Peyer's patch (tissue), 4 donors: ENCODE results near the gene ITGB5. TPM values are rescaled to one million over a fixed set of nuclear protein-coding genes. Genes with fewer than 3 reads are reported as not detected.

Source experiments
- DNase-seq, 3 donors: peaks; one replicate each; pipeline ENCODE4 v3.0.0-alpha.2; 2017 to 2019
- H3K27ac ChIP-seq, 4 donors: fragments of 200-600 bp; sonication (generic); one replicate each; pipeline ENCODE4 v1.5.1; 2016 to 2019
- H3K27me3 ChIP-seq, 2 donors: fragments of 200-600 bp; sonication (generic); one replicate each; pipeline ENCODE4 v1.5.1; 2019
- H3K36me3 ChIP-seq, 3 donors: fragments of 200-600 bp; sonication (generic); one replicate each; pipeline ENCODE4 v1.5.1; 2016 to 2019
- H3K4me1 ChIP-seq, 4 donors: fragments of 200-600 bp; sonication (generic); one replicate each; pipeline ENCODE4 v1.5.1; 2016 to 2019
- H3K4me3 ChIP-seq, 4 donors: fragments of 200-600 bp; sonication (generic); 1 replicate in 3 of 4; 2 replicates in 1 of 4; pipeline ENCODE4 v1.5.1; 2016 to 2019; ENCODE audit warnings: mild to moderate bottlenecking in 1 of 4
- H3K9me3 ChIP-seq, 4 donors: fragments of 200-600 bp; sonication (generic); one replicate each; pipeline ENCODE4 v1.5.1; 2016 to 2019; ENCODE audit warnings: mild to moderate bottlenecking in 1 of 4
- POLR2A ChIP-seq, 2 donors: fragments of 450-650 bp; IDR thresholded peaks; one replicate each; pipeline ENCODE4 v1.5.1; 2017; ENCODE audit warnings: antibody characterized with exemption in 2 of 2, mild to moderate bottlenecking in 2 of 2, moderate library complexity in 2 of 2
- total RNA-seq, 4 donors: library from RNA; depleted of rRNA; stranded (reverse); fragments of >200 nt; gene quantifications; one replicate each; pipeline ENCODE4 v1.1.0, GENCODE V29; 2016
- TF ChIP-seq, protein P1 (sequence below), 6 experiments: fragments of 450-650 bp in 4 of 6; fragments of 200-600 bp in 2 of 6; sonication (generic) in 1 of 6; IDR thresholded peaks; one replicate each; pipeline ENCODE4 v1.5.1; 2017 to 2019; ENCODE audit warnings: antibody characterized with exemption in 6 of 6, mild to moderate bottlenecking in 3 of 6, moderate library complexity in 1 of 6

The ITGB5 gene
- total RNA-seq, 4 donors from 2014 or later: 79.5 to 143 (median 132) TPM

DNA sequence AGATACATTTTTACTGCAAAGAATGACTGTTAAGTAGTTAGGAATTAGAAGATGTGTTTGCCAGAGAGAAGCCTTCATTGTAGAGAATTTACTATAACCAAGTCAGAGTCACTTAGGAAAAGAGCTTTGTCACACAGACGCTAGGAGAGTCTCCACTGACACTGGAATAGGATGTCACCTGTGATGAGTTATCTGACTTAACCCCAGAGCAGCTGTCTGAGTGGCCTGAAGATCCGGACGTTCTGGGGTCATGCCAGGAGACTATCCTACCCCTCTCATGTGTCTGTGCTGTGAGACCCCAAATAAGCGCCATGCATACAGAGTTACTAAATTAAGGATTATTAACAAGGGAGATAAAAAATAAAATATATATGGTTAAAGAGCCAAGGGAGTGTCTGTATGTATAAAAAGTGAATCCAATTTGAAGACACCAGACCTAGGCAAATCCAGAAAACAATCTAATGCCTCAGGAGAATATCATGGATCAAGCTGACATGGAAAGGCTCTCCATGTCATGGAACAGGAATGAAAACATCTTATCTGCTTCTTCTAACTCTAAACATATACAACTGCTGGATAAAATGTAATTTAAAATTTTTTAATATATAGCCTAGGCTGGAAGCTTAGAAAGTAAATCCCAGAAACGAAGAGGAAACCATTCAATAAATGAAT lies 43.5 kb downstream of the ITGB5 start:
- TF ChIP-seq, protein P1, sequence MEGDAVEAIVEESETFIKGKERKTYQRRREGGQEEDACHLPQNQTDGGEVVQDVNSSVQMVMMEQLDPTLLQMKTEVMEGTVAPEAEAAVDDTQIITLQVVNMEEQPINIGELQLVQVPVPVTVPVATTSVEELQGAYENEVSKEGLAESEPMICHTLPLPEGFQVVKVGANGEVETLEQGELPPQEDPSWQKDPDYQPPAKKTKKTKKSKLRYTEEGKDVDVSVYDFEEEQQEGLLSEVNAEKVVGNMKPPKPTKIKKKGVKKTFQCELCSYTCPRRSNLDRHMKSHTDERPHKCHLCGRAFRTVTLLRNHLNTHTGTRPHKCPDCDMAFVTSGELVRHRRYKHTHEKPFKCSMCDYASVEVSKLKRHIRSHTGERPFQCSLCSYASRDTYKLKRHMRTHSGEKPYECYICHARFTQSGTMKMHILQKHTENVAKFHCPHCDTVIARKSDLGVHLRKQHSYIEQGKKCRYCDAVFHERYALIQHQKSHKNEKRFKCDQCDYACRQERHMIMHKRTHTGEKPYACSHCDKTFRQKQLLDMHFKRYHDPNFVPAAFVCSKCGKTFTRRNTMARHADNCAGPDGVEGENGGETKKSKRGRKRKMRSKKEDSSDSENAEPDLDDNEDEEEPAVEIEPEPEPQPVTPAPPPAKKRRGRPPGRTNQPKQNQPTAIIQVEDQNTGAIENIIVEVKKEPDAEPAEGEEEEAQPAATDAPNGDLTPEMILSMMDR (IDR thresholded peaks at IDR 0.05): no peak
- TF ChIP-seq POLR2A (IDR thresholded peaks at IDR 0.05): no peak
- Histone ChIP-seq H3K27me3 (no peaks in the 10 kb centered on the region), H3K4me3 (no peak overlapping the region), H3K4me1 (peaks cover 0 to 11% (median 0%) of the 10 kb centered on the region in 4 donors), H3K27ac (no peak overlapping the region), H3K36me3 (peaks cover 0 to 14% (median 0%) of the 10 kb centered on the region in 3 donors), H3K9me3 (no peaks in the 10 kb centered on the region)
- no peak for DNase-seq

DNA sequence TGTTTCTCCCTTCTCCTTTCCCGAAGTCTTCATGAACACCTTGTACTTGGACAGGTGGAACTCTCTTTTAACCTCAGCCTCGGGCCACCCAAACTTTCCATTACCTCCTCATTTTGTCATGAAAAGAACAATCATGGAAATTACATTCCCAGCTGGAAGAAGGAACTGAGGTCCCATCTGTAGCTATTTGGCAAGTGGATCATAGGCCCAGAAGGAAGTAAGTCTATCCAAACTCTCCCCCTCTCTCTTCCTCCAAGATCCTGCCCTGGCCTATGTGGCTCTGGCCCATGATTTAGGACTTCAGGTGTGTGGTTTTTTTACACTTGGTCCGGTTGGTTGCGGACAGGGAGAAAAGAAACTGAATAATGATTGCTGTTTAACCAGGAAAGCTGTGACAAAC lies 44.1 kb downstream of the ITGB5 start:
- no peaks in the 10 kb centered on the region for H3K27me3 ChIP-seq
- H3K36me3 ChIP-seq: peaks cover 0 to 14% (median 0%) of the 10 kb centered on the region in 3 donors
- TF ChIP-seq, protein P1 (IDR thresholded peaks at IDR 0.05): no peak
- TF ChIP-seq POLR2A (IDR thresholded peaks at IDR 0.05): no peak
- peaks cover 0 to 17% (median 0%) of the 10 kb centered on the region in 4 donors for H3K4me1 ChIP-seq
- DNase-seq: no peak
- no peak overlapping the region for H3K4me3 ChIP-seq
- no peak overlapping the region for H3K27ac ChIP-seq
- no peaks in the 10 kb centered on the region for H3K9me3 ChIP-seq

DNA sequence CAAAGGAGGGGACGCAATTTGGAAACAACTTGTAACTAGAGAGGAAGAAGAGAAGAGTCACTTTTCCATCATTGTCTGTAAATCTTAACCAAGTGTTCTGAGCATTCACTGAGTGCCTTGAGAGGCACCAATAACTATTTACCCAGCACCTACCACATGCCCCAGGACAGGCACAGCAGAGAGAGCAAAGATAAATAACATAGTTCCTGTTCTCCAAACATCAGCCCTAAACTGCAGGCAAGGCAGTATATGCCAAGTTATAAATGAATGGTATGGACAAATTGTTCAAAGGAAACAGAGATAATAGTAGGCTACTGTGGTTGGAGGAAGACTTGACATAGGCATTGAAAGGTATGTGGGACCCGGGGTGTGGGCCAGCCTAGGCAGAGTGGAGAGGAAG lies 45.6 kb downstream of the ITGB5 start:
- TF ChIP-seq, protein P1 (IDR thresholded peaks at IDR 0.05): no peak
- TF ChIP-seq POLR2A (IDR thresholded peaks at IDR 0.05): no peak
- Histone ChIP-seq H3K9me3 (no peaks in the 10 kb centered on the region), H3K36me3 (peaks cover 0 to 8% (median 0%) of the 10 kb centered on the region in 3 donors), H3K4me3 (no peak overlapping the region), H3K27ac (no peak overlapping the region), H3K4me1 (peaks cover 0 to 31% (median 2%) of the 10 kb centered on the region in 4 donors), H3K27me3 (no peaks in the 10 kb centered on the region)
- no peak for DNase-seq

DNA sequence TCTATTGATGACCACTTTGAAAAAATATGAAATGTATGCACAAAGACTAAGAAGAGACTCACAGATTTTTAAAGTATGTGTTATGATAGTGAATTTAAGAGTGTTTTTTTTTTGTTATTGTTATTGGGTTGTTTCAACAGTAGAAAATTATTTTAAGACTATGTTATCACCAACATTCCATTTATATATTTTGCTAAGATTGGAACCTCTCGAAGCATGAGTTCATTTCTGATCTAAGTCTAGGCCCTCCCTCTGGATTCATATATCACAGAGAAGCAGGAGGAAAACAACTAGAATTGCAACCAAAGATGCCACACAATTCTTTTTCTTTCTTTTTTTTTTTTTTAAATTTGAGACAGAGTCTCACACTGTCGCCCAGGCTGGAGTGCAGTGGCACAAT lies 46.8 kb downstream of the ITGB5 start:
- Histone ChIP-seq H3K27ac (no peak overlapping the region), H3K36me3 (peaks cover 0 to 8% (median 0%) of the 10 kb centered on the region in 3 donors), H3K27me3 (no peaks in the 10 kb centered on the region), H3K4me1 (peaks cover 0 to 38% (median 2%) of the 10 kb centered on the region in 4 donors), H3K9me3 (no peaks in the 10 kb centered on the region), H3K4me3 (no peak overlapping the region)
- DNase-seq: no peak
- TF ChIP-seq POLR2A (IDR thresholded peaks at IDR 0.05): no peak
- TF ChIP-seq, protein P1 (IDR thresholded peaks at IDR 0.05): no peak

DNA sequence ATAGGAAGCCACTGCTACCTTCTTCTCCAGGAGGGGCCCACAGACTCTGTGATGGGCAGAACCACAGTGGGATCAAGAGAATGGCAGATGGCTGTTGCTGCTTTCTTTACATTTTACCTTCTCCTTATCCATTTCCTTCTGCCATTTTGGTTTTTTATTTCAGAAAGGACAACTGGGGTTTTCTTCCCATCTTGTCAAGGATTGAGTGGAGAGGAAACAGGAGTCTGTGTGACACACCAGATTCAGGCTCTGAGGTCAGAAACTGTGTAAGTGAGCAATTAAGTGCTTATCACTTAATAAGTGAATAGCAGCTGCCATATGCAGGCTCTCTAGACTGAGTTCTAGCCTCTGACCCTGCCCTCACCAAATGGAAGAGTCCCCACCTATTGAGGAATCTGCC lies 47.3 kb downstream of the ITGB5 start:
- no peaks in the 10 kb centered on the region for H3K27me3 ChIP-seq
- H3K9me3 ChIP-seq: no peaks in the 10 kb centered on the region
- peaks cover 0 to 38% (median 3%) of the 10 kb centered on the region in 4 donors for H3K4me1 ChIP-seq
- DNase-seq: no peak
- no peak overlapping the region for H3K4me3 ChIP-seq
- H3K36me3 ChIP-seq: peaks cover 0 to 8% (median 0%) of the 10 kb centered on the region in 3 donors
- TF ChIP-seq, protein P1 (IDR thresholded peaks at IDR 0.05): no peak
- no peak for TF ChIP-seq POLR2A (IDR thresholded peaks at IDR 0.05)
- no peak overlapping the region for H3K27ac ChIP-seq
